Progenitor cell of endocrine pancreas (in vitro differentiated cells): ENCODE measurements around the gene QPCTL. TPM values are rescaled to one million over a fixed set of nuclear protein-coding genes. Genes with fewer than 3 reads are reported as not detected.

Experiments
- DNase-seq: peaks from one replicate; pipeline ENCODE4 v3.0.0; 2021; ENCODE audit warnings: low spot score; ENCODE audit not compliant: unreplicated experiment
- H3K27ac Mint-ChIP-seq: 2 replicates; pipeline ENCODE4 v1.8.0; 2021; ENCODE audit warnings: mild to moderate bottlenecking, moderate library complexity, mixed read lengths
- H3K27me3 Mint-ChIP-seq: 2 replicates; pipeline ENCODE4 v1.8.0; 2021; ENCODE audit warnings: mixed read lengths
- H3K36me3 Mint-ChIP-seq: 2 replicates; pipeline ENCODE4 v1.8.0; 2022; ENCODE audit warnings: mixed read lengths; ENCODE audit not compliant: insufficient read depth
- H3K4me1 Mint-ChIP-seq: 2 replicates; pipeline ENCODE4 v1.8.0; 2021; ENCODE audit warnings: low read depth, mixed read lengths
- H3K4me3 Mint-ChIP-seq: 2 replicates; pipeline ENCODE4 v1.8.0; 2021; ENCODE audit warnings: low read depth, mild to moderate bottlenecking, moderate library complexity, mixed read lengths
- H3K9me3 Mint-ChIP-seq: 2 replicates; pipeline ENCODE4 v1.8.0; 2021; ENCODE audit warnings: low read depth, mixed read lengths
- total RNA-seq: library from RNA; stranded (reverse); gene quantifications from 2 replicates; pipeline ENCODE4 v1.2.1, GENCODE V29; 2021
- TF ChIP-seq, protein P1 (sequence below): fragments of 200-600 bp; sonication (generic); IDR thresholded peaks from one replicate; pipeline ENCODE4 v1.5.0; 2021; ENCODE audit warnings: antibody characterized with exemption, mild to moderate bottlenecking; ENCODE audit not compliant: unreplicated experiment

The QPCTL gene
- total RNA-seq, 1 donor from 2014 or later, result 9.0 TPM

- H3K9me3 Mint-ChIP-seq, result no peaks in the 10 kb centered on the region
- no peaks in the 10 kb centered on the region for H3K27me3 Mint-ChIP-seq
- peaks cover 6% of the 10 kb centered on the region for H3K4me1 Mint-ChIP-seq
- TF ChIP-seq, protein P1, sequence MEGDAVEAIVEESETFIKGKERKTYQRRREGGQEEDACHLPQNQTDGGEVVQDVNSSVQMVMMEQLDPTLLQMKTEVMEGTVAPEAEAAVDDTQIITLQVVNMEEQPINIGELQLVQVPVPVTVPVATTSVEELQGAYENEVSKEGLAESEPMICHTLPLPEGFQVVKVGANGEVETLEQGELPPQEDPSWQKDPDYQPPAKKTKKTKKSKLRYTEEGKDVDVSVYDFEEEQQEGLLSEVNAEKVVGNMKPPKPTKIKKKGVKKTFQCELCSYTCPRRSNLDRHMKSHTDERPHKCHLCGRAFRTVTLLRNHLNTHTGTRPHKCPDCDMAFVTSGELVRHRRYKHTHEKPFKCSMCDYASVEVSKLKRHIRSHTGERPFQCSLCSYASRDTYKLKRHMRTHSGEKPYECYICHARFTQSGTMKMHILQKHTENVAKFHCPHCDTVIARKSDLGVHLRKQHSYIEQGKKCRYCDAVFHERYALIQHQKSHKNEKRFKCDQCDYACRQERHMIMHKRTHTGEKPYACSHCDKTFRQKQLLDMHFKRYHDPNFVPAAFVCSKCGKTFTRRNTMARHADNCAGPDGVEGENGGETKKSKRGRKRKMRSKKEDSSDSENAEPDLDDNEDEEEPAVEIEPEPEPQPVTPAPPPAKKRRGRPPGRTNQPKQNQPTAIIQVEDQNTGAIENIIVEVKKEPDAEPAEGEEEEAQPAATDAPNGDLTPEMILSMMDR, result no peak
- DNase-seq, result no peak
- H3K4me3 Mint-ChIP-seq, result no peak overlapping the region
- peaks cover 11% of the 10 kb centered on the region for H3K36me3 Mint-ChIP-seq
- no peak overlapping the region for H3K27ac Mint-ChIP-seq
Observed at GRCh38 chr19:45687599-45687998, 4.9 kb upstream of the QPCTL start.

GRCh38 chr19:45691516-45692186 lies 815 bp upstream of the QPCTL start, which contains the start of gene SNRPD2:
SNRPD2 (minus strand) TSS chr19:45691953; CDS start chr19:45691888, 65 bp downstream.
- peak; percentile 89 for DNase-seq
- TF ChIP-seq, protein P1, result no peak
- Mint-ChIP-seq H3K9me3 (no peaks in the 10 kb centered on the region), H3K4me3 (peak within 1 kb of the TSS; percentile 88), H3K27me3 (no peaks in the 10 kb centered on the region), H3K36me3 (peaks cover 4% of the 10 kb centered on the region), H3K27ac (peak within 1 kb of the TSS; percentile 99), H3K4me1 (peaks cover 6% of the 10 kb centered on the region)

- peaks cover 6% of the 10 kb centered on the region for H3K4me1 Mint-ChIP-seq
- peak; percentile 80 for DNase-seq
- no peaks in the 10 kb centered on the region for H3K27me3 Mint-ChIP-seq
- peaks cover 5% of the 10 kb centered on the region for H3K36me3 Mint-ChIP-seq
- TF ChIP-seq, protein P1, result peak; percentile 93
- peak overlapping the region; percentile 88 for H3K4me3 Mint-ChIP-seq
- H3K9me3 Mint-ChIP-seq, result no peaks in the 10 kb centered on the region
- peak overlapping the region; percentile 99 for H3K27ac Mint-ChIP-seq
Observed at GRCh38 chr19:45693106-45693788, 781 bp downstream of the QPCTL start.

- Mint-ChIP-seq H3K36me3 (peaks cover 9% of the 10 kb centered on the region), H3K9me3 (no peaks in the 10 kb centered on the region), H3K4me1 (no peaks in the 10 kb centered on the region), H3K27me3 (no peaks in the 10 kb centered on the region), H3K4me3 (no peak overlapping the region), H3K27ac (no peak overlapping the region)
- DNase-seq, result no peak
- TF ChIP-seq, protein P1, result no peak
Observed at GRCh38 chr19:45701676-45702075, 9.2 kb downstream of the QPCTL start.

GRCh38 chr19:45705115-45705514 lies 12.6 kb downstream of the QPCTL start:
- no peaks in the 10 kb centered on the region for H3K9me3 Mint-ChIP-seq
- H3K27me3 Mint-ChIP-seq, result no peaks in the 10 kb centered on the region
- TF ChIP-seq, protein P1, result no peak
- no peak for DNase-seq
- H3K4me3 Mint-ChIP-seq, result no peak overlapping the region
- H3K27ac Mint-ChIP-seq, result no peak overlapping the region
- H3K36me3 Mint-ChIP-seq, result peaks cover 10% of the 10 kb centered on the region
- H3K4me1 Mint-ChIP-seq, result no peaks in the 10 kb centered on the region
